ENCODE data around the gene SNX8.

SNX8 gene

GRCh38 chr7:2243458-2243857 is 70.8 kb downstream of the SNX8 start:
- Histone ChIP-seq H3K27ac (ENCODE audit: low read depth, low read length) (no peak overlapping the region), H3K79me2 (ENCODE audit: control insufficient read depth, insufficient read depth, low read length, unreplicated experiment) (peaks cover 21% of the 10 kb centered on the region), H3K27me3 (ENCODE audit: insufficient read depth, low read length) (no peaks in the 10 kb centered on the region), H3K4me1 (ENCODE audit: control insufficient read depth, insufficient read depth, low read length, unreplicated experiment) (peaks cover 12% of the 10 kb centered on the region), H3K4me3 (ENCODE audit: low read depth, low read length) (peak overlapping the region; percentile 80; the same call in 1 of the 2 replicates), H3K36me3 (ENCODE audit: insufficient read depth, low read length) (no peaks in the 10 kb centered on the region), H2AFZ (ENCODE audit: low read length, unreplicated experiment) (no peak overlapping the region)

DNA sequence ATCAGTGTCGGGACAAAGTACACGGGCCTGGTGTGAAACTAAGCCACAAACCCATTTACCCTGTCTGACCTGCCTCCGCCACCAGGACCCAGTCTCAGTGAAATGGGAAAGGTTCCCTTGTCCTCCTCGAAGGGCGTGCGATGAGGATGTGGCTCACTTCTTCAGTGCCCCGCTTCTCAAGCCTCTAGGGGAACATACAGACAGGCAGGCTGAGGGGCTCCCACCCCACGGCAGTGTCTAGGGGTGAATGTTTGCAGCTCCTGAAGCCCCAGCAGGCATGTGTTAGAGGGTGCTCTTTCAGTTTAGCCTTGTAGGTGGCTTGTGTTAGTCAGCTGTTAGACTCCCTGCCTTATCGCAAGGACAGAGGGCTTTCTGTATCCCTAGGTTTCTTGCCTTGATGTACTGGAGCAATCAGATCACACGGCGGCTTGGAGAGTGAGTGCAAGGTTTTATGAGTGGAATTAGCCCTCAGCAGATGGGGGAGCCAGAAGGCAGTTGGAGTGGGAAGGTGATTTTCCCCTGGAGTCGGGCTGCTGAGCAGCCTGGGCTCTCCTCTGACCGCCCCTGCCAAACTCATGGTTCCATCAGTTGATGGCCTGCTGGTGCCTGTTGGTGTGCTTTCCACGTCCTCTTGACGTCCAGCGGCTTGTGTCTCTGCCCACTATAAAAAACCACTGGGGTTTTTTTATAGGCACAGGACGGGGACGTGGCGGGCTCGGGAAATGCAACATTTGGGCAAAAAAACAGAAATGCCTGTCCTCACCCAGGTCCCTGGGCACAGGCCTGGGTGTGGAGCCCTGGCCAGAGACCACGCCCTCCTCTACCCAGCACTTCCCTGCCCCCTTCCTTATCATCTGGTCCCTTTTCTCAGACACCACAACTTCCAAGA is 71.5 kb downstream of the SNX8 start:
- Histone ChIP-seq H2AFZ (ENCODE audit: low read length, unreplicated experiment) (peak overlapping the region; percentile 44), H3K79me2 (ENCODE audit: control insufficient read depth, insufficient read depth, low read length, unreplicated experiment) (peaks cover 21% of the 10 kb centered on the region), H3K36me3 (ENCODE audit: insufficient read depth, low read length) (0 out of 2 replicates have a peak, but pooled peaks cover 5% of the 10 kb centered on the region), H3K27me3 (ENCODE audit: insufficient read depth, low read length) (no peaks in the 10 kb centered on the region), H3K27ac (ENCODE audit: low read depth, low read length) (peak overlapping the region; percentile 58), H3K4me3 (ENCODE audit: low read depth, low read length) (peak overlapping the region; percentile 80), H3K4me1 (ENCODE audit: control insufficient read depth, insufficient read depth, low read length, unreplicated experiment) (peaks cover 9% of the 10 kb centered on the region)

GRCh38 chr7:2241580-2242540 is 72.4 kb downstream of the SNX8 start, which contains the start of the genes MRM2 and NUDT1:
MRM2 (minus strand) TSS chr7:2242205; CDS start chr7:2242169, 36 bp downstream.
NUDT1 (plus strand) TSS chr7:2242226; CDS start chr7:2244575, 2,349 bp downstream.
- peak within 1 kb of the TSS; percentile 80 for H3K4me3 ChIP-seq (ENCODE audit: low read depth, low read length)
- 0 out of 2 replicates have a peak, but pooled peaks cover 6% of the 10 kb centered on the region for H3K36me3 ChIP-seq (ENCODE audit: insufficient read depth, low read length)
- peaks cover 9% of the 10 kb centered on the region for H3K4me1 ChIP-seq (ENCODE audit: control insufficient read depth, insufficient read depth, low read length, unreplicated experiment)
- no peaks in the 10 kb centered on the region for H3K27me3 ChIP-seq (ENCODE audit: insufficient read depth, low read length)
- H2AFZ ChIP-seq (ENCODE audit: low read length, unreplicated experiment), result peak within 1 kb of the TSS; percentile 59
- peaks cover 21% of the 10 kb centered on the region for H3K79me2 ChIP-seq (ENCODE audit: control insufficient read depth, insufficient read depth, low read length, unreplicated experiment)
- peak within 1 kb of the TSS; percentile 58 for H3K27ac ChIP-seq (ENCODE audit: low read depth, low read length)

GRCh38 chr7:2239242-2239641 is 75.0 kb downstream of the SNX8 start:
- Histone ChIP-seq H3K4me1 (ENCODE audit: control insufficient read depth, insufficient read depth, low read length, unreplicated experiment) (peaks cover 21% of the 10 kb centered on the region), H3K4me3 (ENCODE audit: low read depth, low read length) (no peak overlapping the region), H3K27me3 (ENCODE audit: insufficient read depth, low read length) (no peaks in the 10 kb centered on the region), H3K36me3 (ENCODE audit: insufficient read depth, low read length) (peaks cover 6% of the 10 kb centered on the region; the same call in 1 of the 2 replicates), H3K79me2 (ENCODE audit: control insufficient read depth, insufficient read depth, low read length, unreplicated experiment) (peaks cover 21% of the 10 kb centered on the region), H3K27ac (ENCODE audit: low read depth, low read length) (no peak overlapping the region), H2AFZ (ENCODE audit: low read length, unreplicated experiment) (no peak overlapping the region)

GRCh38 chr7:2237109-2237602 is 77.1 kb downstream of the SNX8 start:
- Histone ChIP-seq H3K36me3 (ENCODE audit: insufficient read depth, low read length) (peaks cover 6% of the 10 kb centered on the region; the same call in 1 of the 2 replicates), H2AFZ (ENCODE audit: low read length, unreplicated experiment) (no peak overlapping the region), H3K27me3 (ENCODE audit: insufficient read depth, low read length) (no peaks in the 10 kb centered on the region), H3K79me2 (ENCODE audit: control insufficient read depth, insufficient read depth, low read length, unreplicated experiment) (peaks cover 27% of the 10 kb centered on the region), H3K4me1 (ENCODE audit: control insufficient read depth, insufficient read depth, low read length, unreplicated experiment) (peaks cover 23% of the 10 kb centered on the region), H3K27ac (ENCODE audit: low read depth, low read length) (no peak overlapping the region), H3K4me3 (ENCODE audit: low read depth, low read length) (no peak overlapping the region)

DNA sequence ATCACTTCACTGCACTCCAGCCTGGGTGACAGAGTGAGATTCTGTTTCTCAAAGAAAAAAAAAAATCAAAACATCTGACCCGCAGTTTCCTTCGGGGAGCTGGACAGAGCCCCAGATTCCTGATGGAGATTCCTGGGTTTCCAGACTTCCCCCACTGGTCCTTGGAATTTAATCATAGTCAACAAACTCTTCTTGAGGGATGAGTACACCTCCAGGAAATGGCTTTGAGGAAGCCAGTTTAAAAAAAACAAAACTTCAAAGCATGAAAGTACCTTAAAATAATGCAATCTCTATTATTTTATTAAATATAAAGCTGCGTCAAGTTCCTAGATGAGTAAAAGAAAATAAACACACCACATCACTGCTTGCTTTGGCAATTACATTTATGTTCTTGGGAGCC is 80.3 kb downstream of the SNX8 start:
- Histone ChIP-seq H3K4me1 (ENCODE audit: control insufficient read depth, insufficient read depth, low read length, unreplicated experiment) (peaks cover 26% of the 10 kb centered on the region), H3K27me3 (ENCODE audit: insufficient read depth, low read length) (no peaks in the 10 kb centered on the region), H3K79me2 (ENCODE audit: control insufficient read depth, insufficient read depth, low read length, unreplicated experiment) (peaks cover 29% of the 10 kb centered on the region), H2AFZ (ENCODE audit: low read length, unreplicated experiment) (no peak overlapping the region), H3K4me3 (ENCODE audit: low read depth, low read length) (no peak overlapping the region), H3K36me3 (ENCODE audit: insufficient read depth, low read length) (peaks cover 6% of the 10 kb centered on the region; the same call in 1 of the 2 replicates), H3K27ac (ENCODE audit: low read depth, low read length) (peak overlapping the region; percentile 53)

DNA sequence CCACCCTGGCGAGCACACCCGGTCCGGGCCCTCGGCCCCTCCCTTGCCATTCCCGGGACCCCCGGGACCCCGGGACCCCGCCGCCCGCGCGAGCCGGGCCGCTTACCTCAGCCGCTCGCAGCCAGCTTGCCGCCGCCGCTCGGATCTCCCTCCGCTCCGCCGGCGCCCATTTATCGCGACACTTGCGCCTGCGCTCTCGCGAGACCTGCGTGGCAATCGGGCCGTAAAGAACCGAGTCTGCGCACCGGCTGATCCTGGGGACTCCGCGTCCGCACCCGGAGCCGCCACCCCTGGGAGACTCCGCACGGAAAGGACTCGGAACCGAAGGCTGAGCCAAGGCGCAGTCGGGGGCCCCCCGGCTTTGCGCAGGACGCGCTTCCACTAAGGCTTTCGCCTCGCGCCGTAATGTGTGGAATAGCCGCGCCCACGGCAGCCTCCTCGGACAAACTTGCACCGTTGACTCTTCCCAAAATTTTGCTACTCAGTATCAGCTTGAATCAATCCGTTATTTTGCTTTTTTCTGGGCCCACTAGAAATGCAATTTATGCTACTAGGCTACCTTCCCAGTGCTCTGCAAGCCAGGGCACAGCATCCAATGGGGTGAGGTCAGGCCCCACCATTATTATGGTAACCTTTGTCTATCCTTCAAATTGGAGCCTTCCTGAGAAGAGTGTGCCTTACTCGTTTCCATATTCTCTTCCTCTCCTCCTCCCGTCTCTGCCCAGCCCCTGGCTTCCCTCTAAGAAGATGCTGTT is 81.3 kb downstream of the SNX8 start, which contains the start of gene MAD1L1:
Gene MAD1L1, minus strand, starts transcription at position 180 of the 755 bp plus-strand sequence. CDS start 2,812 bp downstream, outside the sequence.
- H3K36me3 ChIP-seq (ENCODE audit: insufficient read depth, low read length), result peaks cover 2% of the 10 kb centered on the region; the same call in 1 of the 2 replicates
- peak within 1 kb of the TSS; percentile 100 for H3K4me3 ChIP-seq (ENCODE audit: low read depth, low read length)
- H2AFZ ChIP-seq (ENCODE audit: low read length, unreplicated experiment), result peak within 1 kb of the TSS; percentile 76
- H3K27ac ChIP-seq (ENCODE audit: low read depth, low read length), result peak within 1 kb of the TSS; percentile 53; the same call in 1 of the 2 replicates
- H3K79me2 ChIP-seq (ENCODE audit: control insufficient read depth, insufficient read depth, low read length, unreplicated experiment), result peaks cover 33% of the 10 kb centered on the region
- H3K27me3 ChIP-seq (ENCODE audit: insufficient read depth, low read length), result no peaks in the 10 kb centered on the region
- H3K4me1 ChIP-seq (ENCODE audit: control insufficient read depth, insufficient read depth, low read length, unreplicated experiment), result peaks cover 26% of the 10 kb centered on the region

DNA sequence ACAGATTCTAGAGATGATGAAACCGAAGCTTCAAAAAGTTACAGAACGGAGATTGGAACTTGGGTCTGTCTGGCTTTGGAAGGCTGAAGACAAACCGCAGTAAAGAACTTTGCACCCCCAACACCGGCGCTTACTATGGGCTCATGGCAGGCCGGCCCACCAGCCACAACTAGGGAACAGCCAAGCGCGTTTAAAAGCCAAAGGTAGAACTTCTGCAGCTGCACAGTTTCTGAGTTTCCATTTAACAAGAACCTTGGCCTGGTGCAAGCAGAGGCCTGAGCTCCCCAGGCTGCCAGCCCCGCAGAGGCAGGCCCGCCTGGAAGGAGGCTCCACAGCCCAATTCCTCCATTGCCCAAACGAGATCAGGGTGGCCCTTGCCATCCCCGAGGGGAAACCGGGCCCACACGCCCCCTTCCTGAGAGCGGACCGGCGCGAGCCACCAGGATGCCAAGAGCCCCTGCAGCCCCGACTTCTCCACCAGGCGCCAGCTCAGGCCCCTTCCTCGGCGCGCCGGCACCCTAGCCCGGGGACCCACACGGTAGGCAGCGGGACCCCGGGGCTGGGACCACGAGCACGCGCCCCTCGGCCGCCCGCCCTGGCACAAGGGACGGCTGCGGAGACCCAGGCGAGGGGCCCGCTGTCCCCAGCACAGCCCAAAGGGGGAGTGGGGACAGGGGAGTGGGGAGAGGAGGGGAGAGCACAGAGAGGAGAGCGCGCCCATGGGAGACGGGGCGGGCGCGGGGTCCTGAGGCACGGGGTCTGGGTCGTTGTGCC is 82.1 kb downstream of the SNX8 start:
- H3K27me3 ChIP-seq (ENCODE audit: insufficient read depth, low read length), result no peaks in the 10 kb centered on the region
- H3K4me3 ChIP-seq (ENCODE audit: low read depth, low read length), result peak overlapping the region; percentile 100
- H3K79me2 ChIP-seq (ENCODE audit: control insufficient read depth, insufficient read depth, low read length, unreplicated experiment), result peaks cover 38% of the 10 kb centered on the region
- peaks cover 26% of the 10 kb centered on the region for H3K4me1 ChIP-seq (ENCODE audit: control insufficient read depth, insufficient read depth, low read length, unreplicated experiment)
- no peaks in the 10 kb centered on the region; the same call in 1 of the 2 replicates for H3K36me3 ChIP-seq (ENCODE audit: insufficient read depth, low read length)
- peak overlapping the region; percentile 26; the same call in 1 of the 2 replicates for H3K27ac ChIP-seq (ENCODE audit: low read depth, low read length)
- peak overlapping the region; percentile 76 for H2AFZ ChIP-seq (ENCODE audit: low read length, unreplicated experiment)

DNA sequence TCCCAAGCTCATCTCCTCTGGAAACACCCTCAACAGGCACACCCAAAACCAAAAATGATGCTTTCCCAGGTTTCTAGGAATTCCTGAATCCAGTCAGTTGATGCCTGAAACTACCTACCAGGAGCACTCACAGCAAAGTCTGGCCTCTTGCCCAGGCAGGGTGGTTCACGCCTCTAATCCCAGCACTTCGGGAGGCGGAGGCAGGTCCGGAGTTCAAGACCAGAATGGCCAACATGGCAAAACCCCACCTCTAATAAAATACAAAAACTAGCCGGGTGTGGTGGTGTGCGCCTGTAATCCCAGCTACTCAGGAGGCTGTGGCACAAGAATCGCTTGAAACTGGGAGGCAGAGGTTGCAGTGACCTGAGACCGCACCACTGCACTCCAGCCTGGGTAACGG is 83.4 kb downstream of the SNX8 start:
- Histone ChIP-seq H3K79me2 (ENCODE audit: control insufficient read depth, insufficient read depth, low read length, unreplicated experiment) (peaks cover 38% of the 10 kb centered on the region), H3K36me3 (ENCODE audit: insufficient read depth, low read length) (no peaks in the 10 kb centered on the region; the same call in 1 of the 2 replicates), H3K4me3 (ENCODE audit: low read depth, low read length) (no peak overlapping the region), H3K4me1 (ENCODE audit: control insufficient read depth, insufficient read depth, low read length, unreplicated experiment) (peaks cover 26% of the 10 kb centered on the region), H2AFZ (ENCODE audit: low read length, unreplicated experiment) (no peak overlapping the region), H3K27ac (ENCODE audit: low read depth, low read length) (no peak overlapping the region), H3K27me3 (ENCODE audit: insufficient read depth, low read length) (no peaks in the 10 kb centered on the region)
